T1000 (cell line): ENCODE data around the gene BASP1.
"Not testable (repeated sequence)": the region's sequence is repeated elsewhere in the genome, so short reads cannot be mapped to it uniquely, and the experiment has no call there.

Experiments
- DNase-seq: peaks from one replicate; lab custom pipeline; 2025; ENCODE audit warnings: mixed read lengths; lab: John Stamatoyannopoulos, UW

BASP1 gene

GRCh38 chr5:17319095-17319494 lies 101.7 kb downstream of the BASP1 start:
- DNase-seq = not testable (repeated sequence)

DNA sequence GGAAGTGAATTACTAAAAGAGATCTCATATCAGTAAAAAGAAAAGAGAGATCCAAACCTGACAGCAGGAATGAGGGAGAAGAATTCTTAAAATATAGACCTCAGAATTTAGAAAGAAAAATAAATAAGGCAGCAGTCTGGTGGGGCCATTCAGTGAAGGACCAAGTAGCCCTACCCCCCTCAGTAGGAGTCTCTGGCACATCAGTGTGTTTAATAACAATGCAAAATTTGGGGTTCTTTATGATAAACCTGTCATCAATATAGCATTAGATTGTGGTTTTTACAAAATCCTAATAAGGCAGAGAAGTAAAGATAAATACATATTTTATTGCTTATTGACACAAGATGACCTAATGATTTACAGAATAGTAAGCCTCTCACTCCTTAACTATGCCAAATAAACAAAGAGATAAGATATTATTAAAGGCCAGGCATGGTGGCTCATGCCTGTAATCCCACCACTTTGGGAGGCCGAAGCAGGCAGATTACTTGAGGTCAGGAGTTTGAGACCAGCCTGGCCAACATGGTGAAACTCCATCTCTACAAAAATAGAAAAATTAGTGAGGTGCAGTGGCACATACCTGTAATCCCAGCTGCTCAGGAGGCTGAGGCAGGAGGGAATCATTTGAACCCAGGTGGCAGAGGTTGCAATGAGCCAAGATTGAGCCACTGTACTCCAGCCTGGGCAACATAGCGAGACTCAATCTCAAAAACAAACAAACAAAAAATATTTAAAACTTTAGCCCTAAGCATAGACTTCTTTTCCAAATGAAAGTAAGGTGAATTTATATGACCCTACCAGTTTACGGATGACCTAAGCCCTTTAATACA lies 108.6 kb downstream of the BASP1 start:
- DNase-seq = no peak
